CD4-positive, alpha-beta T cell treated with Interferon alpha-2 for 1 hour (primary cell): Measurements from ENCODE around the gene EPS8L3.
"Not testable (repeated sequence)": the region's sequence is repeated elsewhere in the genome, so short reads cannot be mapped to it uniquely, and the experiment has no call there.

Experiments
- DNase-seq, 2 donors: peaks; one replicate each; pipeline ENCODE4 v3.0.0-alpha.2; 2020 to 2022

Gene EPS8L3

DNA sequence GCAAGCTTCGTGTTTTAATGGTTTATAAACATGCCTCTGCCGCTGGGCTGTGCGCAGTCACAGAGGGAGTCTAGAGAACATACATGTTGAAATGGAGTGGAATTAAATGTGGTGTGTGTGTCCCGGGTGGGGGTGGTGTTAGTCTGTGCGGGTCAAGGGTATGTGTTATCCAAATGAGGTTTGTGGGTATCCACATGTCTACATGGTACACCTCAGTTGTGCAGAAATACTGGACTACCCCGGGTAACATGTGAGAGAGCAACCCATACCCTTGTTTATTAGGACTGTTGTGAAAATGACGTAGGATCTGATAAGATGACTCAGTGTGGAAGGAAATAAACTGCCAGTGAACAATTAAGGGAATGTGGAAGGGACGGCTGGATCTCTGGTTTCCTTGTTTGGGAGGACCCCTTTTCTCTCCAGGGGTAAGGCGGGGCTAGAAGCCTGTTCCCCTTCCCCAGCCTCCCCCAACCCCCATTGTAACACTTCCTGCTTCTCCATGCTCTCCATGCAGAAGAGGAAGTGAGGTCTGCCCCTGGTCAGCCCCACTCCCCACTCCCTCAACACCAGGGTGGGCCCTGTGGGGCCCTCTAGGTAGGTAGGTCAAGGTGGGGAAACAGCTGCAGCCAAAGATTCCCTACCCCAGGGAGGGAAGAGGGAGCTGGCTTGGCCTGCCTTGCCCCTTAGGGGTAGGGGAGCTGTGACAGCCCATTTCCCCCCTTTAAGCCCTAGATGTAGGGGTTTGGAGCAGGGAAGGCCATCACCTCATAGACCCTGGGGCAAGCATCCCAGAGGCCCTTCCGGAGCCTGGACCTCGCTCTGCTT lies 690 bp downstream of the EPS8L3 start:
- DNase-seq = peak in 1 of 2 donors; percentile 23

DNA sequence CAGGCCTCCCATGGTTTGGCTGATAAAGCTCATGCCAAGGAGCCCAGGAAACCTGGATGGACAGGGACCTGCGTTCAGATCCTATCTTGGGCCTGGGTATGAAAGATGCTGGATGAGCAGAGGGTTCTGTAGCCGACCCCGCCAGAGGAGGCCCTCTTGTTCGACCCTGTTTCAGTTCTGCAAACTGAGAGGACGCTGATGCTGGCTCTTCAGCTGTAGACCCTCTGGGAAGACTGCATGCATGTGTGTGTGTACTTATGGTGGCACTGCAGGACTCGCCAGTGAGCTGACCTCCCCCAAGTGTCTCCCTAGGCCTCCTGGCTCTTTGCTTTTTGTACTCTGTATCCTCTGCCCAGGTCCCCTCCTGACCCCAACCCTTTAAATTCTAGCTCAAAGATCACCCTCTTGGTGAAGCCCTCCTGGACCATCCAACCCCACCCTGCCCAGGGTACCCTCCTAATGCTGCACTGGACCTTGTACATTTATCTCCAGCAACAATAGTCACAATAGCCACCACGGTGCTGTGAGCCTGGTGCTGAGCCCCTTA lies 1.6 kb downstream of the EPS8L3 start:
- no peak for DNase-seq

DNA sequence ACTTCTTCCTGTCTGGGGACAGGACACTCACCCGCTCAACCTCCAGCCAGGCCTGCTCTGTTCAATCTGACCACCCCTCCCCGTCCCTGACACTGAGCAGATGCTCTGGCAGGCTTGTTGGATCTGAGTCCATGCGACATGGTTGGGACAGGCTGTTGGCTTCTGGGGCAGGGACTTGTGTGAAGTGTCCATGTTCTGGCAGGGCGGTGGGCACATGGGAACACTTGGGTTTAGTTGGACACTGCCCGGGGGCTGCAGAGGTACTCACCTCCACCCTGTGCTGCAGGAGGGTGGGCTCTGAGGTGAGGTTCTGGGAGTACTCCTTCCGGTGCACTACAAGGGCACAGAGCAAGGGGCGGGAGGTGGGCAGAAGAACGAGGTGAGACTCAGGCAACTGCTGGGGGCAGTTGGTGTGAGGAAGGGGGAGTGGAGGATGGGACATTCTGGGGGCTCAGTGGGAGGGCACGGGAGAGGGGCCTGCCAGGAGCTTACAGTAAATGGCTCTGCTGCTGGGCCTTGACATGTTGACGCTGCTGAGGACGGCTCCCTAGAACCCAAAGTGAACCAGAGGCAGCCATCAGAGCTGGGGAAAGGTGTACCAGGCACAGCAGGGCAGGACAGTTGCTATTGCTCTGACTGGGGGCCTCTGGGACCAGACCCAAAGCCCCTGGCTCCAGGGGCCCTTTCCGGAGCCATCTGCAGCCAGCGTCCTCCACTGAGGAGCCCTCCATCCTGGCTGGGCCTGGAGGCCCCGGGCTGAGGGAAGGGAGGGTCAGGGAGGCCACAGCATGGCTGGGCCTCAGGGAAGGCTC lies 2.3 kb downstream of the EPS8L3 start:
- no peak for DNase-seq

DNA sequence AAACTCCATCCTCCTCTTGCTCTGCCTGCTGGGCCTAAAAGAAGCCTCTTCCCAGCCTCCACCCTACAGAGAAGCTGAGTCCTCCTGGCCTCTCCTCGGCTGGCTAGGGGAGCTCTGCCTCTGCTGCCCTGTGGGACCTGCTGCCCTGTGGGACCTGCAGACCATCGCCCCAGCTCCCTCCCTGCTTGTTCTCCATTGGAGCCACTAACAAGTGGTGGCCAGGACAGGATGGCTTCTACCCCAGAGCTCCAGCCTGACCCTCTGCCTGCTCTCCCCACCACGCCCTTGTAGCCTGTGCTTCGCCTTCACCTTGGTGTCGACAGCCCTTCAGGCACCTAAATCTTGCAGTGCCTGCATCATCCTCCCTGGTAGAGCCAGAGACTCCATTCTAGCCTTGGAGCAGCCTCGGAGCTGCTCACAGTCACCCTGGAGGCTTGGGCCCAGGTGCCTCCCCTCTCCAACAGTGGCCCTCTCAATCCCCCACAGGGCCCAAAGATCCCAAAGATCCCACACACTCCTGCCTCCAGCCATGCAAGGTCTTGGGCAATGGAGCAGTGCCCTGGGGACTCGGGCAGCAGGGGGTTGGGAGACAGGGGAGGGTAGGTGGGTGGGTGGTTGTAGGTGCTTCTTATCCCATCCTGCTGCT lies 3.0 kb downstream of the EPS8L3 start:
- DNase-seq = no peak

DNA sequence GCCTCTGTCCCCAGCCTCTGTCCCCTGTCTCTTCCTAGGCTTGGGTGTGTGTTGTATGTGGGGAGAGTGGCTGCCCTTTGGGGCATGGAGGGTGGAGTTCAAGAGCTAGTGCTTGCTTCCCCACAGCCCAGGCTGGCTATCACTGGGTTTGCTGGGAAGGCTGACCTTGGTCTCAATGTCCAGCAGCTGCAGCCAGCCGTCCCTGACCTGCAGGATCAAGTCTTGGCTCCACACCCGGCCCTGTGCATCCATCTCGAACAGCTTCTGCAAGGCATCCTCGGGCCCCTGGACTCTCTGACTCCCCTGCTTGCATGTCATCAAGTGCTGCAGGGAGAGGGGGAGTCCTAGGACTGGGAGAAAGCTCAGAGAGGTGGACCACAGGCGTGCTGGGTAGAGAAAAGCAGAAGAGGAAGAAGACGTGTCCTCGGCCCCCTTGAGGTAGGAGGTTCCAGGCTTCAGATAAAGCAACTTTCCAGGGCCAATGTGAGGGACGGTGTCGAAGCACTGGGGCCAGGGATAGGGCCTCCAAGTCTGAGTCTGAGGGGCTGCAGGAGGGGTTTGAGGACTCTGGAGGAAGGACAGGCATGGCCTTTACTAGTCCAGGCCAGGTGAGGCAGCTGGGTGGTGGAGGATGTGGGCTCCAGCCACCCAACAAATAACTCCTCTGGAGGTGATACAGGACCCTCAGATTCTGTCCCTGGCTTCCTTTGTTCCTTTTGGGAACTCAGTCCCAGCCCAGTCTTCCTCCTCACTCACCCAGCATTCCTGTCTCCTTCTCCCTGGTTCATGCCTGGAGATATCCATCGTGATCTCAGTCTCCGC lies 4.0 kb downstream of the EPS8L3 start:
- no peak for DNase-seq

DNA sequence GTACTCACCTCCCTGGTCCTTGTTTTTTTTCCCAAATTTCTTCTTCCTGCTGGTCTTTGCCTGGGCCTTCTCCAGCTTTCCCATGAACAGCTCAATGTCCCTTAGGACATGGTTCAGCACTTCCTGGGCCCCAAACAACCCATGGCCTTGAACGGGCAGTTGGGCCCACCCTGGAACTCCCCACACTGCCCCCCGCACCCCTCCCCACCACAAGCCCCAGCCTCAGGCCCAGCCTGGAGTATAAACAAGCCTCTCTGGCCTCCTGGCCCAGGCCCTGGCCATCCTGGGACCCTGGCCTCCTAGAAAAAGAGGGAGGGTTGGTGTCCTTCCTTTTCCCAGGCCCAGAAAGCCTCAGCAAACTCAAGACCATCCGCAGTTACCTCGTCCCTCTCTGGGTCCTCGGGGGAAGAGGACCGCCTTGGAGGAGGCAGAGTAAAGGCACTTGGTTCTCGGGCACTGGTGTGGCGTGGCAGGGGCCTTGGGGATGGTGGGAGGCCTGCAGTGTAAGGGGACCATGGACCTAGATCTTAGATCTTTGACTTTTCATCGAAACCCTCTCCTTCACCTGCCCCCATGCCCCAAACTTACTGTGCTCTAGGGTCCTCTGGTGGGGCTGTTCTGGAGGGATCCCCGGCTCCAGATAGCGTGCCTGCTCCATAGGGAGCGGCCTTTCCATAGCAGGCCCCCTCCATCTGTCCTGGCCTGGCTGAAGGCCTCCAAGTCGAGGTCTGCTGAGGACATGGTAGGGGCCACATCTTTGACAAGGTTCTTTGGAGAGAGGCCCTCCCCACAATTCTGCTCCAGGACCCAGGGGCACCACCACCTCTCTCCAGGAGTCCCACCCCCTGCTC lies 5.6 kb downstream of the EPS8L3 start:
- DNase-seq = no peak

DNA sequence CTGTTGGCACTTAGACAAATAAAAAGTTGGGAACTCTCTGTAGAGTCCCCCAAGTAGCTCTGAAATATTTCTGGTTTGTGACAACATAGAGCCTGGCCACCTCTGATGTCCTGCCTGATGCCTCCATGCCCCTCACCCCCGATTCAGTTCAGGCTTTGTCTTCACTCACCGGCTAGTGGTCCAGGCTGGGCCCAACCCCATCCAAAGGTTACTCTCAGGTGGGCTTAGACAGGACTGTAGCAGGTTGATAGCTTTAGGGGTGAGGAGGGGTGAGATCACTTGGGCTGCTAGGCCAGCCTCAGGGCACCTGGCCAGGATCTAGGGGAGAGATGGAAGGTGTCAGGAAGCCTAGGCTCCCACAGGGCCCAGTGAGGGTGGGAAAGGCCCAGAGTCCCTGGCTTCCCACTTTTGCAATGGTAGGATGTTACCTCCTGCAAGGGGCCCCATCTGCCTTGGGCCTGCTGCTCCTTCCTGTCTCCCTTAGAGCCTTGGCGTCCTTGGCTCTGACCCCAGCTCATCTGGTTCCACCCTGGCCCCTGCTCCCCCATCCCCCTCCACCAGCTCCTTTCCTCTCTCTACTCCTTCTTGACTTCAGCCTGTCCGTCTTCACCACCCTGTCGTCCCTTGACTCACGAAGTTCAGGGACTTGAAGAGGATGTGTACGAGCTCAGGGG lies 6.7 kb downstream of the EPS8L3 start:
- DNase-seq = no peak

DNA sequence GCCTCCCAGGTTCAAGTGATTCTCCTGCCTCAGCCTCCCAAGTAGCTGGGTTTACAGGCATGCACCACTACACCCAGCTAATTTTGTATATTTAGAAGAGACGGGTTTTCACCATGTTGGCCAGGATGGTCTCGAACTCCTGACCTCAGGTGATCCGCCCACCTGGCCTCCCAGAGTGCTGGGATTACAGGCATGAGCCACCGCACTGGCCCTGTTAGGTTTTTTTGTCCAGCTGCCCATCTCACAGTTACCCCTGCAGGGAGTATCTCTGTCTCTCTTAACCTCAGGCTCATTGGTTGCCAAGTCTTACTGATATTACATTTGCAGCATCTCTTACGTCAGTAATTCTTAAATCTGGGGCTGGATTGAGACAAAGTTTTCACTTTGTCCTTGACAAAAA lies 7.4 kb downstream of the EPS8L3 start:
- DNase-seq = not testable (repeated sequence)

DNA sequence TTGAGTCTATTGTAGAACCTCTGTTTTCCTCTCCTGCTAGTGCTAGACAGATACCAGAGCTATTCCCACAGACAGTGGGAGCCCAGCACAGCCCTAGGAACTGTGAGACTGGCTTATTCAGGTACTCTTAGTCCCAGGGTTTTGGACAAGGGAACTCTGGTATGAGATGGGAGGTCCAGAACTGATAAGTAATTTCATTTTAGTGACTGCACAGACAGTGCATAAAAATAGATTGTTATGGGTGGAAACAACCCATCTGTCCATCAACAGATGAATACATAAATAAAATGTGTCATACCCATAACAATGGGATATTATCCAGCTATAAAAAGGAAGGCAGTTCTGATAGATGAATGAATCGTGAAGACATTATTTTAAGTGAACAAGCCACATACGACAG lies 9.0 kb downstream of the EPS8L3 start:
- no peak for DNase-seq

DNA sequence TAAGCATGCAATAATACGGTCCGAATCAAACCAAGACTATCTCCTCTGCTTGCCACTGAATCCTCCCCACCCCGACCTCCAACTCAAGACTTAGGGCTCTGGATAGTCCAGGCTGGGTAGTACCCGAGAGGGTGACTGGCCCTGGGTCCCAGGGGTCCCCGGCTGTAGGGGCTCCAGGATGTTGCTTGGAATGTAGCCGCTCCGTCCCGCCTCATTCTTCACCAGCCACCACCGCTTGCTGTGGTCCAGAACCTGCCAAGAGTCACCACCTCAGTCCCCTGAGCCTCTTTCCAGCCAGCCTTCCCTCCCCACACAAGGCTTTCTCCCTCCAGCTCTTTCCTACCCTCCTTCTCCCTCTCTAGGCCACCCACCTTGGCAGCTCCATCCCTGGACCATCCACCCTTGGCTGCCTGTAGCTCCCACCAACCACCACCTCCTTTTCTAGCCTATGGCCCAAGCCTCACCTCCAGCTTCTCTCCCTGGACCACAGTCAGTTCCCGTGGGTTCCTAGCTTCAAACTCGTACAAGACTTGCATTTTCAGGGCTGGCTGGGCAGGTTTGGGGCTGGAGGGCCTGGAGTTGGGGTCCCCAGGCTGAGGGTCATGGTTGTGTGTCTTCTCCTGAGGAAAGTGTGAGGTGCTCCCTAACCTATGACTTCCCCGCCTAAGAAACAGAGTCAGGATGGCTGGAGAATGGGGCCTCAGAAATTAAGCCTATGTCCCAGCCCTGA lies 12.0 kb downstream of the EPS8L3 start:
- DNase-seq = no peak

DNA sequence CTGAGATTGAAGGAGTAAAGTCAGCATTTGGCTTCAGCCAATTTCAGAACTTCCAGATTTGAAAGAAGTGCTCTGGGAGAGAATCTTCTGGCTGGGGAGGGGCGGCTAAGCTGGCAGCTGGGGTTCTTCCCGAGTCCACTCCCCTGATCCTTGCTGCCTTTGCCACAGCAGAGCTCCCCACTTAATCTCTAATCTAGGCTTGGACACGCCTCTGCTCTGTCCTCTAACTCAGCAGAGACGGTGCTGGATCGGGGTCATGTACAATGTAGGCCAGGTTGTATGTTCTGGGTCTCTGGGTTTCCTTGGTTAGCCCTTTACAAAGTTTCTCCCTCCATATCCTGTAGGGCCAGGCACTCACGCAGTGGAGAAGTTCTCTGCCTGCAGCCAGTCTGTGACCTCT lies 12.8 kb downstream of the EPS8L3 start:
- no peak for DNase-seq

DNA sequence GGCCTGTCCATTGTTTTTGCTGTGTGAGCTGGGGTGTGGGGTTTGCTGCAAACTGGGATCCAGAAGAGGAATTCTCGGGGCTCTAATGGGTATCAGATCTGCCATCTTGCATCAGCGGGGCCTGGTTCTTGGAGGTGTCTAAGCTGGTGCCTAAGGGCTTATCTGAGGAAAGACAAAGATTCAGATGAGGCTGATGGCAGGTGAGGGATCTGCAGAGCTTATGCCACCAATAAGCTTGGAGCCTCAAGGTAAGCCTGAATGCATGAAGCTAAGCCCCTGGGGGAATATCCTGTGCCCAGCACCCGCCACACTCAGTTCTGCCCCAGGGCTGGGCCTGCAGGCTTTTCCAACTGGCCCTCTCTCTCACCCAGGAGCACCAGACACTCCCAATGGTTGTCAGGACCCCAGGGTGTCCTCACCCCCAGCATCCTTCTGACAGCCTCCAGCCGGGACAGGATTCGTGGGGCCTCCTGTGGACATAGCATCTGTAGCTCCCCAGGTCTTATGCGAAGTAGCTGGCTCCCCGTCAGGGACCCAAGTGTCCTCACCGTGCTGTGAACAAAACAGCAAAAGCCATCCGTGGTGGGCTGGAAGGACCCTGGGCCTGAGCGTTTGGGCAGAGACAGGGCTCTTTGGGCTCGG lies 13.4 kb downstream of the EPS8L3 start:
- no peak for DNase-seq

DNA sequence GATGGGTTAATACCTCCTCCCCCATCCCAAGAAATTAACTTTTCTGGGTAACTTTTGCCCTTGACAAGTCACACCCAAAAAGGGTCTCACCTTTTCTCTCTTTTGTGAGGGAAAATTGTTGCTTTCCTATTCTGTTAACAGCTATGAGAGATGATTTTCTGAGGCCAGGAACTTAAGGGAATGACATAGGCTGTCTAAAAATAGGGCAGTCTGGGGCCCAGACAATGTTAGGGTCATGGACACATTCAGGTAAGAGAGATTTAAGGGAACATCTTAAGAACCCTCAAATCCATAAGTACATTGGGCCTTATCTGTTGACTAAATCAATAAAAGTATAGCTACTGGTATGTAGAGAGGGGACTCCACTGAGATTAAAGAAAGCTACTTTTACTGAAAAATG lies 14.5 kb downstream of the EPS8L3 start:
- no peak for DNase-seq

DNA sequence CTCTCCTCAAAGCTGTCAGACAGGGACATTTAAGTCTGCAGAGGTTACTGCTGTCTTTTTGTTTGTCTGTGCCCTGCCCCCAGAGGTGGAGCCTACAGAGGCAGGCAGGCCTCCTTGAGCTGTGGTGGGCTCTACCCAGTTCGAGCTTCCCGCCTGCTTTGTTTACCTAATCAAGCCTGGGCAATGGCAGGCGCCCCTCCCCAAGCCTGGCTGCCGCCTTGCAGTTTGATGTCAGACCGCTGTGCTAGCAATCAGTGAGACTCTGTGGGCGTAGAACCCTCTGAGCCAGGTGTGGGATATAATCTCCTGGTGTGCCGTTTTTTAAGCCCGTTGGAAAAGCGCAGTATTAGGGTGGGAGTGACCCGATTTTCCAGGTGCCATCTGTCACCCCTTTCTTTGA lies 15.4 kb downstream of the EPS8L3 start:
- not testable (repeated sequence) for DNase-seq

DNA sequence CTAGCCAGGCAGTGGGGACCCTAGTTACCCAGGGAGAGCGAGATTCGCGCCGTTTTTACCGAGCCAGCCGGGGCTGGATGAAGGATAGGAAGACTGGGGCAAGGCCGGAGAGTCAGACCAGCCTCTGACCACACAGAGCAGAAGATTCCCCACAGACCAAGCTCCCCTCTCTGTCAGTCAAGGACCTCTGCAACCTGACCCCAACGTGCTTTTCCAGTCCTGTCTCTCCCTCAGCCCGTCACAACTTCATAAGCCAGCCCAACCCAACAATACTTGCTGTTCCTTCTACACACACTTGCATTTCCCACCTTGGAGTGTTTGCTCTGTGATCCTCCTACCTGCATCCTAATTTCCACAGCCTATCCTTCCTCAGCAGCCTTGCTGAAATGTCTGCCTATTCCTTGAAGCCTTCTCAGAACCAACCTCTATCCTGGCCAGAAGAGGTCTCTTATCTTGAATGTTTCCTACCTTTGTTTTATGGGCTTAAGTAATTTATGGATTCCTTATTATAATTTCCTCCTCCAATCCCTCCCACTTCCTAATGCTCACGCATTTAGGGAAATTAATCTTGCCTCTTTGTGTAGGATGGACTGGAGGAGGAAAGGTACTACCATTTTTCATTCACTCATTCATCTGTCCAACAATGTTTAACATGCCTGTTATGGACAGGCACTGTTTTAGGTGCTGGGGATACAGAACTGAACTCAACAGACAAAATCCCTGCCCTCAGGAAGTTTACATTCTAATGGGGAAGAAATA lies 22.9 kb downstream of the EPS8L3 start, which contains the start of gene GSTM3:
TSS of gene GSTM3 (minus strand) at position 424 of the 759 bp plus-strand sequence. CDS start 751 bp downstream, outside the sequence.
- peak in 1 of 2 donors; percentile 1 for DNase-seq

DNA sequence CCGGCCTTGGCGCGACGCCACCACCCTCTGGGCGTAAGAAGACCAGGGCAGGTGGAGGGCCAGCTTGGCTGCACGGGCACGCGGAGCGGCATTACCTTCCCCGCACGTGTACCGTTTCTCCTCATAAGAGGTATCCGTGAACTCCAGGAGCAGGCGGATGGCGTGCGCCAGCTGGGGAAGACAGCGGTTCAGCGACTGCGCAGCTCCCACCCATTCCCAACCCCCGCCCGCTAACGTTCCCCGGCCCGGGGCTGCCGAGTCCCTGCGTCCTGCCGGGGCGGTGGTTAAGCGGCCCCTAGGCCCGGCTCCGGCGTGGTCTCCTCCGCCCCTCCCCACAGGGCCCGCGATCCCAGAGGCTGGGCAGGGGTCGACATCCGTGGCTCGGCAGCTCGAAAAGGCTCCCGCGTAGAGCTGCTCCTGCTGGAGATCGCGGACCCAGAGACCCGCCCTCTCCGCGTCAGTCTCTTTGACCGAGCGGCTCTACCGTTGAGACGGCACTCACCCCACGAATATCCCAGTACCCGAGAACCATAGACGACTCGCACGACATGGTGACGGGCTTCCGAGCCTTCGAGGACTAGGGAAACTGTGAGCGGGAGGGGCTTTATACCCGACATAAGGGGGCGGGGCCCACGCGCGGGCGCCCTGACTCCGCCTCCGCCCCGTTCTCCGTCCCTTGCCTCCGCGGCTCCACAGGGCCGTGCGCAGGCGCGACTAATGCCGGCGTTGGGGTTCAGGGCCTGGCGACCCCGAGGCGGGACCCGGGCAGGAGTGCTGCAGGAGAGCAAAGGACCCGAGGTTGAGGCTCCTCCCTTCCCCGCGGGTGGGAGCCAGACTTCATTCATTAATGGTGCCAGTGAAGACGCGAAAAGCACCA lies 23.7 kb downstream of the EPS8L3 start:
- DNase-seq = peak; percentile 86 to 91

DNA sequence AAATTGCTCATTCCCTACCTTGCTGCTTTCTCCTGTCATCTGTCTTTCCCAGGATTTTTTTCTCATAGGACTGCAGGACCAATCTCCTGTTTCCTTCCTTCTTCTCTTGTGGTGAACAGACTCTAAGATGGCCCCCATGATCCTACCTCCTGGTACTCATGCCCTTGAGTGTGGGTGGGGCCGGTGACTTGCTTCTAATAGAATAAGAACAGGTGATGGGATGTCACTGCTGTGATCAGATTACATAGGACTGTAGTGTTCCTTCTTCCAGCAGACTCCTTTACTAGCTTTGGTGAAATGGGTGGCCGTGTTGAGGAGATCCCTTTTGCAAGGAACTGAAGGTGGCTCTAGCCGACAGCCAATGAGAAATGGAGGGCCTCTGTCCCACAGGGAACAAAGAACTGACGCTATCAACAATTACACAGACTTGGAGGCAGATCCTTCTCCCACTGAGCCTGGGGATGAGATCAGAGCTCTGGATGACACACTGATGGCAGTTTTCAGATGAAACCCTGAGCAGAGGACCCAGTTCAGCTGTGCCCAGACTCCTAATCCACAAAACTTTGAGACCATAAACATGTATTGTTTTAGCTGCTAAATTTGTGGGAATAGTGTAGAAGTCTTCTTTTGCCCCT lies 30.4 kb downstream of the EPS8L3 start:
- DNase-seq = no peak
